ENCODE results near the gene ZPR1.
"Not testable (repeated sequence)": the region's sequence is repeated elsewhere in the genome, so short reads cannot be mapped to it uniquely, and the experiment has no call there.

Gene ZPR1, protein sequence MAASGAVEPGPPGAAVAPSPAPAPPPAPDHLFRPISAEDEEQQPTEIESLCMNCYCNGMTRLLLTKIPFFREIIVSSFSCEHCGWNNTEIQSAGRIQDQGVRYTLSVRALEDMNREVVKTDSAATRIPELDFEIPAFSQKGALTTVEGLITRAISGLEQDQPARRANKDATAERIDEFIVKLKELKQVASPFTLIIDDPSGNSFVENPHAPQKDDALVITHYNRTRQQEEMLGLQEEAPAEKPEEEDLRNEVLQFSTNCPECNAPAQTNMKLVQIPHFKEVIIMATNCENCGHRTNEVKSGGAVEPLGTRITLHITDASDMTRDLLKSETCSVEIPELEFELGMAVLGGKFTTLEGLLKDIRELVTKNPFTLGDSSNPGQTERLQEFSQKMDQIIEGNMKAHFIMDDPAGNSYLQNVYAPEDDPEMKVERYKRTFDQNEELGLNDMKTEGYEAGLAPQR

DNA sequence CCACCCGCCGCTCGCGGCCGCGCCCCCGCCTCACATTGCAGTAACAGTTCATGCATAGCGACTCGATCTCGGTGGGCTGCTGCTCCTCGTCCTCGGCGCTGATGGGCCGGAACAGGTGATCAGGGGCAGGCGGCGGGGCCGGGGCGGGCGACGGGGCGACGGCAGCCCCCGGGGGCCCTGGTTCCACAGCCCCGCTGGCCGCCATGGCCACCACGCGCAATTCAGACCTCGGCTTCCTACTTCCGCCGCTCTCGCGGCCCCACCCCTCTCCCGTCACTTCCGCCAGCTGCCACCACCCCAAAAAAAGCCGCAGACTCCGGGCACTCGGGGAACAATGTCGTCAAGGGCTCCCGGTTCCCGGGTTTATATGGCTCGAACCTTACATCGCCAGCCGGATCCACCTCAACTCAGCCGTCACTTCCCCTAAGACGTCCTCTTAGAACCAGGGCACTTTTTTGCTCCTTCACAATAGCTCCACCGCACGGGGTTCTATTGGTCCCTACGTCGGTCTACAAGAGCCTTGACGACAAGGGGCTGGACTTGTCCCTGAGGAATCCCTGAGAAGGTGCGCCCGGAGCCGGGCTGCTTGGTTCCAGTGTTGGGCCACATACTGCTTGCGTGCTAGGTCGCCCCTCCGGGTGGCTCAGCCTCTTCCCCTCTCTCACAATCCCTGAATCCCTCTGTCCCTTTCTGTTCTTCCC, at the start of gene ZPR1:
Gene ZPR1, minus strand, starts transcription at position 238 of the 701 bp plus-strand sequence. Its CDS starts 33 bp downstream, at position 205.
- DNase-seq, result peak; percentile 34

DNA sequence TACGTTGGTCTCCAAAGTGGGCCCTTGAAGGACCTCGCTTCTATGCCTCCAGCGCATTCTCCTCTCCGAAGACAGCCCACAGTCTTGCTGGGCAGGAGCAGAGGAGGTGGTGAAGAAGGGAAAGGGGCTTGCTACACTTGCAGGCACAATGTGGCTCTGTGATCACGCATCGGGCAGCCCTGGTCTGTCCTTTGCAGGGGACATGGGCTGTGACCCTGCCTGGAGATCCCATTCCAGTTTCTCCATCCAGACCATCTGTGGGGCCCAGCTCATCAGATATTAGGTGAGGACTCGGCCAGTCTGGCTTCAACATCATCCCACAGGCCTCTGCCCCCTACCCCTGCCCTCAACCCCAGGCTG, 48.8 kb upstream of the ZPR1 start:
- no peak for DNase-seq

DNA sequence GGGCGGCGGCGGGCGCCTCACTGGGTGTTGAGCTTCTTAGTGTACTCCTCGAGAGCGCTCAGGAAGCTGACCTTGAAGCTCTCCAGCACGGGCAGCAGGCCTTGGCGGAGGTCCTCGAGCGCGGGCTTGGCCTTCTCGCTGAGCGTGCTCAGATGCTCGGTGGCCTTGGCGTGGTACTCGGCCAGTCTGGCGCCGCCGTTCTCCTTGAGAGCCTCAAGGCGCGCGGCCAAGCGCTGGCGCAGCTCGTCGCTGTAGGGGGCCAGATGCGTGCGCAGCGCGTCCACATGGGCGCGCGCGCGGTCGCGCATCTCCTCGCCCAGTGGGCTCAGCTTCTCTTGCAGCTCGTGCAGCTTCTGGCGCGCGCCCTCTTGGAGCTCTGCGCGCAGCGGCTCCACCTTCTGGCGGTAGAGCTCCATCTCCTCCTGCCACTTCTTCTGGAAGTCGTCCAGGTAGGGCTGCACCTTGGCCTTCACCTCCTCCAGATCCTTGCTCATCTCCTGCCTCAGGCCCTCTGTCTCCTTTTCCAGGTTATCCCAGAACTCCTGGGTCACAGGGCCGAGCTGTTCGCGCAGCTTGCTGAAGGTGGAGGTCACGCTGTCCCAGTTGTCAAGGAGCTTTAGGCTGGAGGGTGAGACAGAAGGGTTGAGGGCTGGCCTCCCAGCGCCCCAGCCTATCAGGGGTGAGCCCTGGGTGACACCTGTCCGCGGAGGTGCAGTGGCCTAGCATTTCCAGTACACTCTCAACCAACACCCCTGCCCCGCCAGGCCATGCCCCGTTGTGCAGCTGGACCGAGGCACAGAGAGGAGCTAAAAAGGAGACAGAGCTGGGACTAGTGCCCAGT, 48.2 kb upstream of the ZPR1 start:
- DNase-seq, result peak; percentile 17

DNA sequence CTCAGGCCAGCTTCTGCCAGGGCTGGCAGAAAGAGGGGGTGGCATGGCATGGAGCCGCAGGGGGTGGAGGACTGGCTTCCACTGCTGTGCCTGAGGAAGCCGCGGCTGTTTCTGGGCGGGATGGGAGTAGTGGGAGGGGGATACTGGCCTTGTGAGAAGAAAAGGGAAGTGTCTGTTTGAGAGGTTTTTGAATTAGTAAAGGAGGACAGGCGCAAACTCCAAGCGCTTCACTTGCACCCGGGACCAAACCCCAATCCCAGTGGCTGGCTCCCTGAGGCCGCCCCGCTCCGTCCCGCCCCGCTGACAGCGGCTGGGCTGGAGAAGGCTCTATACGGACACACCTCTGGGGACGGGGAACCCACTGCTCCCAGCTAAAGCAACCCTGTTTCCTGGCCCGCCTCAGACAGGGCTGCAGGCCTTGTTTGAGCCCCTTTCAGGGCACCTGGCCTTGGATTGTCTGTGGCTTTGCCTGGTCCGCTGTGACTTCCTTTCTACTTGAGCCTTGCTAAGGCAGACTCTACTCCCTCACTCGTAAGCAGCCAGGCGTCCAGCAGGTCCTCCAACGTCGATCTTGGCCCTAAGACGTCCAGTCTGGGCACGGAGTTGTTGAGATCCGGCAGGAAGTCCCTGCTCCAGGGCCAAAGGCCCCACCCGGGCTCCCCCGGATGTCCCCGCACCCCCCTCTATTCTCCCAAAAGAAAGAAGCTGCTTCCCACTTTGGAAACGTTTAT, 47.4 kb upstream of the ZPR1 start:
- no peak for DNase-seq

DNA sequence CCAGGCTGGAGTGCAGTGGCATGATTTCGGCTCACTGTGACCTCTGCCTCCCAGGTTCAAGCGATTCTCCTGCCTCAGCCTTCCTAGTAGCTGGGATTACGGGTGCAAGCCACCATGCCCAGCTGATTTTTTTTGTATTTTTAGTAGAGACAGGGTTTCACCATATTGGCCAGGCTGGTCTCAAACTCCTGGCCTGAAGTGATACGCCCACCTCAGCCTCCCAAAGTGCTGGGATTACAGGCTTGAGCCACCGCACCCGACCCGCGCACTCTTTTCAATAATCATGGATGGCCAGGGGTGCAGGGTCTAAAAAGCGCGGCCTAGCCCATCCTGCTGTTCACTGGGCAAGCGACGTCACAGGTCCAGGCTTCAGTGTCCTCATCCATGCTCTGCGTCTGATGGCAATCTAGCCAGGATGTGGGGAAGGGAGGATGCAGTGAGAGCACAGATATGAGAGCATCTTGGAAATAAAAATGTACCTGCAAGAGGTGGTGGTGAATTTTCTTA, 46.8 kb upstream of the ZPR1 start:
- not testable (repeated sequence) for DNase-seq

DNA sequence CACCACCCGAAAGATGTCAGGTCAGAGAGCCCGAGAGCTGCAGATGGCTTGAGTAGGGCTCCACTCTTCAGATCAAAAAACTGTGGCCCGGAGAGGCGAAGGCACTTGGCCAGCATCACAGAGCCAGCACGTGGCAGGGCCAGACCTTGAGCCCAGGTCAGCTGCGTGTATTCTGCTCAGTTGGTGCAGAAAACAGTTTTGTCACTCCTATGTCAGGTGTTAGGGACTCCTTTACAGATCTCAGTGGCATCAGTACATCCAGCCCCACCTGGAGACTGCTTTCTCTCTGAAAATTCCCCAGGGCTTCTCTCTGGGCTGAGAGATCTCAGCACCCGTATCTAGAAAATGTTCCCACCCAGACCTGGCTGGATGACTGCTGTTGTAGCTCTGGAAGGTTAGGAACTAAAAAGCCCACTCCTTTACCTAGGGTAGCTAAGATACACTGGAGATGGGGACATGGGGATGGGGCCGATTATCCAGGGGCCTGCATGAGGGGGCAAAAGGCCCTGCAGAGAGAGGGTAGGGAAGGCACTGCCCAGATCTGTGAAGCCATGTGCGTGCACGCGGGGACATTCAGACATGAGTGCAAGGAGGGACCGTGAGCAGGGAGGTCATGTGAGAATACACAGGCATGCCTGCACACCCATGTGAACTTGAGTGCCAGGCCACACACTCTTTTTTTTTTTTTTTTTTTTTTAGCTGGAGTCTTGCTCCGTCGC, 46.2 kb upstream of the ZPR1 start:
- DNase-seq, result no peak

DNA sequence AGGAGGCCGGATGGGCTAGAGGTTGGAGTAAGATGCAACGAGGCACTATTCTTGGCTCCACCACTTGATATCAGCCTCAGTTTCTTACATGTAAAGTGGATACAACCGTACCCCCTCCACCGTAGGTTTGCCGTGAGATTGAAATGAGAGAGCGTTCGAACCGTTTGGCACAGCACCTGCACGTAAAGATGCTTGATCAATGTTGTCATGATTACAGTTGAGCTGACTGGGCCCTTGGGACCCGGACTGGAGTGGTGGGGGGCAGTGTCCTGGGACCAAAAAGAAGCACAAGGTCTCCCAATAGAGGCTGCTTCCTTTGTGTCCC, 45.6 kb upstream of the ZPR1 start:
- DNase-seq, result no peak

DNA sequence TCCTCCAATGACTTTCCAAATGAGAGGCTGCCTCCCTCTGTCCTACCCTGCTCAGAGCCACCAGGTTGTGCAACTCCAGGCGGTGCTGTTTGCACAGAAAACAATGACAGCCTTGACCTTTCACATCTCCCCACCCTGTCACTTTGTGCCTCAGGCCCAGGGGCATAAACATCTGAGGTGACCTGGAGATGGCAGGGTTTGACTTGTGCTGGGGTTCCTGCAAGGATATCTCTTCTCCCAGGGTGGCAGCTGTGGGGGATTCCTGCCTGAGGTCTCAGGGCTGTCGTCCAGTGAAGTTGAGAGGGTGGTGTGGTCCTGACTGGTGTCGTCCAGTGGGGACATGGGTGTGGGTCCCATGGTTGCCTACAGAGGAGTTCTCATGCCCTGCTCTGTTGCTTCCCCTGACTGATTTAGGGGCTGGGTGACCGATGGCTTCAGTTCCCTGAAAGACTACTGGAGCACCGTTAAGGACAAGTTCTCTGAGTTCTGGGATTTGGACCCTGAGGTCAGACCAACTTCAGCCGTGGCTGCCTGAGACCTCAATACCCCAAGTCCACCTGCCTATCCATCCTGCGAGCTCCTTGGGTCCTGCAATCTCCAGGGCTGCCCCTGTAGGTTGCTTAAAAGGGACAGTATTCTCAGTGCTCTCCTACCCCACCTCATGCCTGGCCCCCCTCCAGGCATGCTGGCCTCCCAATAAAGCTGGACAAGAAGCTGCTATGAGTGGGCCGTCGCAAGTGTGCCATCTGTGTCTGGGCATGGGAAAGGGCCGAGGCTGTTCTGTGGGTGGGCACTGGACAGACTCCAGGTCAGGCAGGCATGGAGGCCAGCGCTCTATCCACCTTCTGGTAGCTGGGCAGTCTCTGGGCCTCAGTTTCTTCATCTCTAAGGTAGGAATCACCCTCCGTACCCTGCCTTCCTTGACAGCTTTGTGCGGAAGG, 44.8 kb upstream of the ZPR1 start:
- DNase-seq, result no peak

DNA sequence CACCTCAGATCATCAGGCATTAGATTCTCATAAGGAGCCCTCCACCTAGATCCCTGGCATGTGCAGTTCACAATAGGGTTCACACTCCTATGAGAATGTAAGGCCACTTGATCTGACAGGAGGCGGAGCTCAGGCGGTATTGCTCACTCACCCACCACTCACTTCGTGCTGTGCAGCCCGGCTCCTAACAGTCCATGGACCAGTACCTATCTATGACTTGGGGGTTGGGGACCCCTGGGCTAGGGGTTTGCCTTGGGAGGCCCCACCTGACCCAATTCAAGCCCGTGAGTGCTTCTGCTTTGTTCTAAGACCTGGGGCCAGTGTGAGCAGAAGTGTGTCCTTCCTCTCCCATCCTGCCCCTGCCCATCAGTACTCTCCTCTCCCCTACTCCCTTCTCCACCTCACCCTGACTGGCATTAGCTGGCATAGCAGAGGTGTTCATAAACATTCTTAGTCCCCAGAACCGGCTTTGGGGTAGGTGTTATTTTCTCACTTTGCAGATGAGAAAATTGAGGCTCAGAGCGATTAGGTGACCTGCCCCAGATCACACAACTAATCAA, 44.0 kb upstream of the ZPR1 start:
- no peak for DNase-seq

DNA sequence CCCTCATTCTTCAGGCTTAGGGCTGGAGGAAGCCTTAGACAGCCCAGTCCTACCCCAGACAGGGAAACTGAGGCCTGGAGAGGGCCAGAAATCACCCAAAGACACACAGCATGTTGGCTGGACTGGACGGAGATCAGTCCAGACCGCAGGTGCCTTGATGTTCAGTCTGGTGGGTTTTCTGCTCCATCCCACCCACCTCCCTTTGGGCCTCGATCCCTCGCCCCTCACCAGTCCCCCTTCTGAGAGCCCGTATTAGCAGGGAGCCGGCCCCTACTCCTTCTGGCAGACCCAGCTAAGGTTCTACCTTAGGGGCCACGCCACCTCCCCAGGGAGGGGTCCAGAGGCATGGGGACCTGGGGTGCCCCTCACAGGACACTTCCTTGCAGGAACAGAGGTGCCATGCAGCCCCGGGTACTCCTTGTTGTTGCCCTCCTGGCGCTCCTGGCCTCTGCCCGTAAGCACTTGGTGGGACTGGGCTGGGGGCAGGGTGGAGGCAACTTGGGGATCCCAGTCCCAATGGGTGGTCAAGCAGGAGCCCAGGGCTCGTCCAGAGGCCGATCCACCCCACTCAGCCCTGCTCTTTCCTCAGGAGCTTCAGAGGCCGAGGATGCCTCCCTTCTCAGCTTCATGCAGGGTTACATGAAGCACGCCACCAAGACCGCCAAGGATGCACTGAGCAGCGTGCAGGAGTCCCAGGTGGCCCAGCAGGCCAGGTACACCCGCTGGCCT, 42.5 kb upstream of the ZPR1 start:
- DNase-seq, result no peak

DNA sequence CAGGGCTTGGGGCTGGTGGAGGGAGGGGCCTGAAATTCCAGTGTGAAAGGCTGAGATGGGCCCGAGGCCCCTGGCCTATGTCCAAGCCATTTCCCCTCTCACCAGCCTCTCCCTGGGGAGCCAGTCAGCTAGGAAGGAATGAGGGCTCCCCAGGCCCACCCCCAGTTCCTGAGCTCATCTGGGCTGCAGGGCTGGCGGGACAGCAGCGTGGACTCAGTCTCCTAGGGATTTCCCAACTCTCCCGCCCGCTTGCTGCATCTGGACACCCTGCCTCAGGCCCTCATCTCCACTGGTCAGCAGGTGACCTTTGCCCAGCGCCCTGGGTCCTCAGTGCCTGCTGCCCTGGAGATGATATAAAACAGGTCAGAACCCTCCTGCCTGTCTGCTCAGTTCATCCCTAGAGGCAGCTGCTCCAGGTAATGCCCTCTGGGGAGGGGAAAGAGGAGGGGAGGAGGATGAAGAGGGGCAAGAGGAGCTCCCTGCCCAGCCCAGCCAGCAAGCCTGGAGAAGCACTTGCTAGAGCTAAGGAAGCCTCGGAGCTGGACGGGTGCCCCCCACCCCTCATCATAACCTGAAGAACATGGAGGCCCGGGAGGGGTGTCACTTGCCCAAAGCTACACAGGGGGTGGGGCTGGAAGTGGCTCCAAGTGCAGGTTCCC, 41.8 kb upstream of the ZPR1 start, which contains the start of gene APOC3:
Gene APOC3, plus strand, starts transcription at position 383 of the 659 bp plus-strand sequence. CDS start 676 bp downstream, outside the sequence.
- no peak for DNase-seq

DNA sequence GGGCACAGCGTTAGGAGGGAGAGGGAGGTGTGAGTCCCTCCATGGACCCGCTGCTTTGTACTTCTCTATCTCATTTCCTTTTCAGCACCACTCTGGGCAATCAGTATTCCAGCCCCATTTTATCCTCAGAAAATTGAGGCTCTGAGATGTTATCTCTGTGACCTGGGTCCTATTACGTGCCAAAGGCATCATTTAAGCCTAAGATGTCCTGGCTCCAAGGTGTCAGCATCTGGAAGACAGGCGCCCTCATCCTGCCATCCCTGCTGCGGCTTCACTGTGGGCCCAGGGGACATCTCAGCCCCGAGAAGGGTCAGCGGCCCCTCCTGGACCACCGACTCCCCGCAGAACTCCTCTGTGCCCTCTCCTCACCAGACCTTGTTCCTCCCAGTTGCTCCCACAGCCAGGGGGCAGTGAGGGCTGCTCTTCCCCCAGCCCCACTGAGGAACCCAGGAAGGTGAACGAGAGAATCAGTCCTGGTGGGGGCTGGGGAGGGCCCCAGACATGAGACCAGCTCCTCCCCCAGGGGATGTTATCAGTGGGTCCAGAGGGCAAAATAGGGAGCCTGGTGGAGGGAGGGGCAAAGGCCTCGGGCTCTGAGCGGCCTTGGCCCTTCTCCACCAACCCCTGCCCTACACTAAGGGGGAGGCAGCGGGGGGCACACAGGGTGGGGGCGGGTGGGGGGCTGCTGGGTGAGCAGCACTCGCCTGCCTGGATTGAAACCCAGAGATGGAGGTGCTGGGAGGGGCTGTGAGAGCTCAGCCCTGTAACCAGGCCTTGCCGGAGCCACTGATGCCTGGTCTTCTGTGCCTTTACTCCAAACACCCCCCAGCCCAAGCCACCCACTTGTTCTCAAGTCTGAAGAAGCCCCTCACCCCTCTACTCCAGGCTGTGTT, 41.1 kb upstream of the ZPR1 start:
- DNase-seq, result no peak

DNA sequence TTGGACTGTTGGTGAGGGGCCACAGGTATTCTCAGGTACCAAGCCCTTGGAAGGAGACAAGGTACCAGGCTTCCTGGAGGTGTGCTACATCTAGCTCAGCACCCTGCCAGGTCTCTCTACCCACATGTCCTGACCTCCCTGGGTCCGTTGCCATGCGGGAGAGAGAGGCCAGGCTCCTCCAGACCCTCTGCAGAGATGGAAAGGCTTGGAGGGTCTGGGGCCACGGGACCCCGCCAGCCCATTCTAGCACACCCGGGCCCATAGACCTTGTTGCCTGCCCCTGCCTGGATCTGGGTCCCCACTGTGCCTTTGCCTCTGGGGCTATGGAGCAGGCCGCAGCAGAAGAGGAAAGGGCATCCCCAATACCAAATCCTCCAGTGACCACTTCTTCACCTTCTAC, 39.6 kb upstream of the ZPR1 start:
- DNase-seq, result no peak

DNA sequence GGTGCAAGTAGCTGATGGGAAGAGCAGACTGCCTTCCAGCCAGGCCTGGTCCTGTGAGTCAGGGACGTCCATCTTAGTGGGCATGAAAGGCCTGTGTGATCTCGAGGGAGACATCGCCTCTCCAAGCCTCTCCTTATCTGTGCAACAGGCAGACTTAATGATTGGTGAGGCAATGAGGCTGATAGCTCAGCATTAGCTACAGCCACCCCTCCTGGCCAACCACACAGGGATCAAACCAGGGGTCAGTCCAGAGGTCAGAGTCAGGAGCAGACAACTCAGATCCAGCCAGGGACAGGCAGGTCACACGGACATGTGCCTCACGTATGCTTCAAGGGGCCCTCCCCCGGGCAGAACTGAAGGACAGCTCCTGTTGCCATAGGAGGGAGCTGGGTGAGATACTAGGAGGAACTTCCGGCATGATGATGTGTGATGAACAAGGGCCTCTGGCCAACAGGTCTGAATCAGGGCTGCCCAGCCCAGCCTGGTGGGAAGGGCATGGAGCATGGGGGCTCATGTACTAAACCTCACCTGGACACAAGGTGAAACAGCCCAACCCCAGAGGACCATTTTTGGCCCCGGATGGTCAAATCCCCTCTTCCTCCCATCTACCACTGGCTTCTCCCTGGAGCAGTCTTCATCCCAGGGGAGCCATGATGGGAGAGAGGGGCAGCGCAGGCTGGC, 39.1 kb upstream of the ZPR1 start:
- DNase-seq, result no peak

DNA sequence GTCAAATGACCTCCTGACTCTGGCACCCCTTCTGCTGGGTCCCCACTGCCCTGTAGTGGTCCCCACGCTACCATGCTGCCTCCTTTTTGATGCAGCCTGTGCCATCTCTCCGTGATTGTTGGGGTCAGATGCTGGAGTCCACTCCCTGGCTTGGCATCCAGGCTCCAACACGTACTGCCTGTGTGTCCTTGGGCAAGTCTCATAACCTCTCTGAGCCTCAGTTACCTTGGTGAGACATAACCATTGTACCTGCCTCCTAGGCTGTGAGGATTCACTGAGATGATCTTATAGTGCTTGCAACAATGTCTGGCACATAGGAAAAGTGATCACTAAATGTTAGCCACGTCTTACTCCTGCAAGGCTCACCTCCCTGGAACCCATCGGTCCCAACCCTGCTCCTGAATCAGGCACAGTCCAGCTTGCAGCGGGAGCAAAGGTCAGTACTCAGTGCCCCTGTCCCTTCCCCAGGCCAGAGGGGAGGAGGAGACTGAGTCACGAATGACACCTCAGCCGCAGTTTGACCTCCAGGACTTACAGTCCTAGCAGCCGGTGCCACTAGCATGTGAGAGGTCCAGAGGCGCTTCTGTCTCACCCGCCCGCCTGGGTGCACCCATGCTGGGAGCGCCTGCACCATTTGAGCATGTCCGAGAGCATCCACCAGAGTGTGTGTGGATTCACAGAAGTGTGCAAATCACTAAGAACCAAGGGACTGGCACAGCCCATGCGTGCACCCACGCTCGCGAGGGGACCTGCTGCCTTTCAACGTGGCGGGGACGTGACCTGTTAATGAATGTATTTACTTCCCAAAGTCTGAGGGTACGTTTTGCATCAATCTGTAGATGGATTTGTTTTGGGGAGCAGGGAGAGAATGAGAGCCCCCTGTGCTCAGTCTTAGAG, 38.3 kb upstream of the ZPR1 start:
- DNase-seq, result no peak

DNA sequence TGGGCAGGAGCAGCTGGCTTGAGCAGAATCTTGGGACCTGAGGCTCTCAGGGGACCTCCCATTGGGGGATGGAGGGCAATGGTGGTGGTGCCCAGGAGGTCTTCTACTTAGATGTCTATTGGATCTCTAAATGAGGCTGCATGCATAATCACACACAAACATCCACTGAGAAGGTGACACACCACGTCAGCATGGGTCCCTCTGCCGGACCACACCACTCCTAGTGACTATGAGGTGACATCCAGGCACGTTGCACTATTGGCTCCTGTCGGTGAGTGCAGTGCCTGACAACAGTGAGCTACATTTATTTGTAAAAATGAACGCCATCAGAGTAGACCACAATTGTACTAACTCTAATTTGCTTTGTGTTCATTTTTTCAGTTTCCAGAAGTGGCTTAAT, 37.6 kb upstream of the ZPR1 start:
- DNase-seq, result no peak
